ENCODE data around the gene LDLRAD3. TPM values are rescaled to one million over a fixed set of nuclear protein-coding genes. Genes with fewer than 3 reads are reported as not detected.

The LDLRAD3 gene
- total RNA-seq, 4 donors from 2014 or later, result 39.7 to 50.9 (median 46.0) TPM

DNA sequence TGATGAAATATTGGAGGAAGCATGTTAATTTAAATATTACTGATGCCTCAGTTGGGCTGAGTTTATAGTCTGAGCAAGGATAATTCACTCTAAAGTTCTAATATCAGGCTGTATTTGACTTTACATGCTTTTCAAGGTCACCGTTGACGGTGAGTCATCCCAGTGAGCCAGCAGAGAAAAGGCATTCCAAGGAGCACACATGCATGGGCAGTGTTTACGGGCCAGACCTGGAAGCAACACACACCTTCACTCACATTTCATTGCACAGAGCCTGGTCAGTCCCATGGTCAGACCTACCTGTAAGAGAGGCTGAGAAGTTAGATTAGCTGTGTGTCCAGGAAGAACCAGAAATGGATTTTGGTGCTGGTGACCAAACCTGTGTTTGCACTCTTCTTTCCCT lies 291.9 kb downstream of the LDLRAD3 start:
- Histone ChIP-seq H3K4me1 (peaks cover 2% of the 10 kb centered on the region), H3K36me3 (no peaks in the 10 kb centered on the region), H3K27me3 (no peaks in the 10 kb centered on the region), H3K9me3 (no peaks in the 10 kb centered on the region), H3K27ac (no peak overlapping the region), H3K4me3 (no peak overlapping the region)
- TF ChIP-seq POLR2AphosphoS5 (IDR thresholded peaks at IDR 0.05) (no peak), EP300 (IDR thresholded peaks at IDR 0.05) (no peak), POLR2A (IDR thresholded peaks at IDR 0.05) (no peak)
- TF ChIP-seq, protein P1, sequence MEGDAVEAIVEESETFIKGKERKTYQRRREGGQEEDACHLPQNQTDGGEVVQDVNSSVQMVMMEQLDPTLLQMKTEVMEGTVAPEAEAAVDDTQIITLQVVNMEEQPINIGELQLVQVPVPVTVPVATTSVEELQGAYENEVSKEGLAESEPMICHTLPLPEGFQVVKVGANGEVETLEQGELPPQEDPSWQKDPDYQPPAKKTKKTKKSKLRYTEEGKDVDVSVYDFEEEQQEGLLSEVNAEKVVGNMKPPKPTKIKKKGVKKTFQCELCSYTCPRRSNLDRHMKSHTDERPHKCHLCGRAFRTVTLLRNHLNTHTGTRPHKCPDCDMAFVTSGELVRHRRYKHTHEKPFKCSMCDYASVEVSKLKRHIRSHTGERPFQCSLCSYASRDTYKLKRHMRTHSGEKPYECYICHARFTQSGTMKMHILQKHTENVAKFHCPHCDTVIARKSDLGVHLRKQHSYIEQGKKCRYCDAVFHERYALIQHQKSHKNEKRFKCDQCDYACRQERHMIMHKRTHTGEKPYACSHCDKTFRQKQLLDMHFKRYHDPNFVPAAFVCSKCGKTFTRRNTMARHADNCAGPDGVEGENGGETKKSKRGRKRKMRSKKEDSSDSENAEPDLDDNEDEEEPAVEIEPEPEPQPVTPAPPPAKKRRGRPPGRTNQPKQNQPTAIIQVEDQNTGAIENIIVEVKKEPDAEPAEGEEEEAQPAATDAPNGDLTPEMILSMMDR (IDR thresholded peaks at IDR 0.05), result no peak
- no peak for DNase-seq (ENCODE audit: low spot score in 2 of 2)
- WGBS, result 96% methylated on average over 3 of the region's 3 CpGs

DNA sequence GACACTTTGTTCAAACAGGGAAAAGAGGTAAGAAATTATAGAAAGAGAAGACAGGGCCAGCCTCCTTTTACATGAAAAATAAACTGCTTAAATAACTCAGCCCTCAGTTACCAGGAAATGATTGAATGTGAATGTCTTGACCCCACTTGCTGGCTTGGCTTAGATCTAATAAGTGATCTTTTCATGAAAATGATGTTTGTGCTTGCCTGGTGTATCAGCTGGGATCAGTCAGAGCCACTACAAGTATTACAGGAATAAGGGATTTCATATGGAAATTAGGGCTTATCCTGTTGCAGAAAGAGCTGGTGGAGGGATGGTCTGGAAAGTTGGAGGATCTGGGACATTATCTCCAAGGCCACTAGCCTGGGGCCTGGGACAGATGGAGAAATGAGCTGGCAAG lies 293.5 kb downstream of the LDLRAD3 start:
- Histone ChIP-seq H3K4me3 (no peak overlapping the region), H3K27me3 (no peaks in the 10 kb centered on the region), H3K36me3 (no peaks in the 10 kb centered on the region), H3K9me3 (no peaks in the 10 kb centered on the region), H3K4me1 (no peaks in the 10 kb centered on the region), H3K27ac (no peak overlapping the region)
- TF ChIP-seq POLR2A (IDR thresholded peaks at IDR 0.05), result no peak
- TF ChIP-seq POLR2AphosphoS5 (IDR thresholded peaks at IDR 0.05), result no peak
- no peak for TF ChIP-seq EP300 (IDR thresholded peaks at IDR 0.05)
- TF ChIP-seq, protein P1 (IDR thresholded peaks at IDR 0.05), result no peak
- DNase-seq (ENCODE audit: low spot score in 2 of 2), result no peak

DNA sequence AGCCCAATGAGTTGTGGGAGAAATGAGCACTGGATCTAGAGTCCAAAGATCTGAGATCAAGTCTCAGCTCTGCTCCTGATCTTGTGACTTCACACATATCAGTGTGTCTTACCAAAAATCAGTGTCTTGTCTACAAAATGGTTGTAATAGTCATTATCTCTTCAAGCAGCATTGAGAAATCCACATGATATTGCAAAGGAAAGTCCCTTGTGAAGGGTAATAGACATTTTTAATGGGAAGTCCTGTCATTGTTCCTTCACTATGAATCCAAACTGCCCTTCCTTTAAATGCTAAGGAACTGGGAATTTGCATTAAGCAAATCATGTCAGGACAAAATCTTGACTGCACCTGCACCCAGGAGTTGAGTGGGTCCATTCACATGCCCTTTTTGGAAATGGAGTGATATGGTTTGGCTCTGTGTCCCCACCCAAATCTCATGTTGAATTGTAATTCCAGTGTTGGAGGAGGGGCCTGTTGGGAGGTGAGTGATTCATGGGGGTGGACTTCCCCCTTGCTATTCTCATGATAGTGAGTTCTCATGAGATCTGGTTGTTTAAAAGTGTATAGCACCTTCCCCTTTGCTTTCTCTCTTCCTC lies 294.3 kb downstream of the LDLRAD3 start:
- no peak overlapping the region for H3K27ac ChIP-seq
- H3K9me3 ChIP-seq, result no peaks in the 10 kb centered on the region

DNA sequence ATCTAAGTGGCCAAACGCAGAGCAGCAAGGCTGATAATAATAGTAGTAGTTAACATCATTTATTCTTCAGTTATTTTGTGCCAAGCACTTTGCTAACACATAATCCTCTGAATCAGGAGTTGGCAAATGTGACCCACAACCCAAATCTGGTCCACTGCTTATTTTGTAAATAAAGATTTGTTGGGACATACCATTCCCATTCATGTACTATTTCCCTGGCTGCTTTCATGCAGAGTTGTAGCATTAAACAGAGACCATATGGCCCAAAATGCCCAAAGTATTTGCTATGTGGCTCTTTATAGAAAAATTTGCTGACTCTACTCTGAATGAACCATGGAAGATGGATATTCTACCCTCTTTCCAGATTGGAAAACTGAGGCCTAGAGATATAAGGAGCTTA lies 295.0 kb downstream of the LDLRAD3 start:
- Histone ChIP-seq H3K4me1 (no peaks in the 10 kb centered on the region), H3K36me3 (no peaks in the 10 kb centered on the region), H3K27me3 (no peaks in the 10 kb centered on the region), H3K27ac (no peak overlapping the region), H3K9me3 (no peaks in the 10 kb centered on the region), H3K4me3 (no peak overlapping the region)
- 94% methylated on average over 1 of the region's 1 CpG for WGBS
- TF ChIP-seq, protein P1 (IDR thresholded peaks at IDR 0.05), result no peak
- TF ChIP-seq POLR2A (IDR thresholded peaks at IDR 0.05), result no peak
- DNase-seq (ENCODE audit: low spot score in 2 of 2), result no peak

More for the DNA sequence above, 294.3 kb downstream of the LDLRAD3 start:
- Histone ChIP-seq H3K36me3 (no peaks in the 10 kb centered on the region), H3K4me3 (no peak overlapping the region), H3K27me3 (no peaks in the 10 kb centered on the region), H3K4me1 (no peaks in the 10 kb centered on the region)
- DNase-seq (ENCODE audit: low spot score in 2 of 2), result no peak
- no peak for TF ChIP-seq POLR2A (IDR thresholded peaks at IDR 0.05)
- TF ChIP-seq, protein P1 (IDR thresholded peaks at IDR 0.05), result no peak

DNA sequence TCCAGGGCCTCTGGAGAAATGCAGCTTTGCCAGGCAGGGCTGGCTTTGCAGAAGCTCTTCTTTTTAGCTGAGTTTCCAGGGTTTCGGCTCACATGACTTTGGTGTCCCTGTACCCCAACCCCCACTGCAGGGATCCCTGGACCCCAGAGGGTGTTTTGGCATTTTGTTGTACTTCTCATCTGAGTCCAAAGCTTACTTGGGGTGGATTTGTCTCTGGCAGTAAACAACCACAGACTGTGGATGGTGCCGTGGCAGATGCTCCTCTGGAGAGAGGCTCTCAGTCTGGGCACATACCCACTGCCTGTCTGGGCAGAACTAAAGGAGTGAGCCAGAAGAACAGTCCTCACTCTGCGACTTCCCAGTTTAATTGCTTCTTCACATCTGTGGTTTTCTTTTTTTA lies 295.8 kb downstream of the LDLRAD3 start:
- no peaks in the 10 kb centered on the region for H3K36me3 ChIP-seq
- H3K9me3 ChIP-seq, result no peaks in the 10 kb centered on the region
- WGBS, result 68% methylated on average over 3 of the region's 3 CpGs
- TF ChIP-seq POLR2A (IDR thresholded peaks at IDR 0.05), result no peak
- TF ChIP-seq, protein P1 (IDR thresholded peaks at IDR 0.05), result no peak
- no peak for TF ChIP-seq POLR2AphosphoS5 (IDR thresholded peaks at IDR 0.05)
- TF ChIP-seq EP300 (IDR thresholded peaks at IDR 0.05), result no peak
- no peaks in the 10 kb centered on the region for H3K4me1 ChIP-seq
- H3K27me3 ChIP-seq, result no peaks in the 10 kb centered on the region
- no peak overlapping the region for H3K27ac ChIP-seq
- H3K4me3 ChIP-seq, result no peak overlapping the region
- DNase-seq (ENCODE audit: low spot score in 2 of 2), result no peak

Data from suprapubic skin (tissue), 4 donors.